Hepatocyte (in vitro differentiated cells): ENCODE data around the gene ZNF541.

Experiments used
- CTCF ChIP-seq: fragments of 200-600 bp; sonication (generic); IDR thresholded peaks from 2 replicates; pipeline ENCODE4 v1.5.1; 2016; ENCODE audit warnings: antibody characterized with exemption, mild to moderate bottlenecking; ENCODE audit not compliant: poor library complexity
- EZH2 ChIP-seq: fragments of 200-600 bp; sonication (generic); IDR thresholded peaks from 2 replicates; pipeline ENCODE4 v1.6.1; 2016; ENCODE audit warnings: antibody characterized with exemption, mild to moderate bottlenecking, borderline replicate concordance
- EZH2phosphoT487 ChIP-seq: fragments of 200-600 bp; sonication (generic); IDR thresholded peaks from one replicate; pipeline ENCODE4 v1.6.1; 2018; ENCODE audit warnings: antibody characterized with exemption, mild to moderate bottlenecking, low read depth, moderate library complexity; ENCODE audit not compliant: unreplicated experiment, severe bottlenecking

- TF ChIP-seq EZH2phosphoT487 (no peak), CTCF (no peak), EZH2 (no peak)
Observed at GRCh38 chr19:47560999-47561398, 11.9 kb downstream of the ZNF541 start.
